HG03159 (cell line): ENCODE results near the gene SAFB2.

Experiments used
- ATAC-seq: cut with Tn5 transposase; IDR thresholded peaks from one replicate; pipeline ENCODE4 v1.9.1; 2021; ENCODE audit warnings: mild to moderate bottlenecking, moderate library complexity; ENCODE audit not compliant: unreplicated experiment

Gene SAFB2

DNA sequence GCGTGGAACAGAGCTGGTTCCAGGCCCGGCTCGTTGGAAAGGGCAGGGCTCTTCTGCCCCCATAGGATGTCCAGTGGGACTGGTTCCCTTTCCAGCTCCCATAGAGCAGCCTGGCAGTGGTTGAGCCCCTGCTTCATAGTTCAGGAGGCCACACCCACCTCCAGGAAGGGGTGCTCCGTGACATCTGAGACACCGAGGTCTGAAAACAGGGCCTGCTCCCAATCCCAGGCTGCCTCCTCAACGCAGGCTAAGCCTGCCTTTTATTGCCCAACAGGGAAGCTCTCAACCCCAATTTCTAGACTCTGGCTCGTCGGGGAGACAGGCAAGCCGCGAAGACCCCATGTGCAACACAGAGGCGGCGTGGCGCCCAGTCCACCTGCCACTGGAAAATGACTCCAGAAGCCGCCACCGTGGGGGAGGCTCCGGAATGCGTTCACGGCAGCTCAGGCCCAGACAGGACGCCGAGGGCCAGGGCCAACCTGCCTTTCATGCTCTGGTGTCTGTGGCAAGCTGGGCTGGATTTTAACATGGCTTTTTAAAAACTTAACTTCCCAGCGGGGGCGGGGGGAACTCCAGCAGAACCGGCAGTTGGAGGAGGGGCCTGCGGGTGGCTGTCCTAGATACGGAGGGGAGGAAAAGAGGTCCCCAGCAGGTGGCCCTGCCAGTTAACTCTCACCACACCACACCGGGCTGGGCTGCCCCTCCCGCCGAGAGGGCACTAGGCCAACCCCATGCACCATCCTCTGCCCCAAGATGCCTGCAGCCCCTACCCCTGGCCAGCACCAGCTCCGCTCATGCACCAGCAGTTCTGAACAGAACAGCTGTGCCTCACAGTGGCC is 36.9 kb downstream of the SAFB2 start:
- ATAC-seq: no peak

DNA sequence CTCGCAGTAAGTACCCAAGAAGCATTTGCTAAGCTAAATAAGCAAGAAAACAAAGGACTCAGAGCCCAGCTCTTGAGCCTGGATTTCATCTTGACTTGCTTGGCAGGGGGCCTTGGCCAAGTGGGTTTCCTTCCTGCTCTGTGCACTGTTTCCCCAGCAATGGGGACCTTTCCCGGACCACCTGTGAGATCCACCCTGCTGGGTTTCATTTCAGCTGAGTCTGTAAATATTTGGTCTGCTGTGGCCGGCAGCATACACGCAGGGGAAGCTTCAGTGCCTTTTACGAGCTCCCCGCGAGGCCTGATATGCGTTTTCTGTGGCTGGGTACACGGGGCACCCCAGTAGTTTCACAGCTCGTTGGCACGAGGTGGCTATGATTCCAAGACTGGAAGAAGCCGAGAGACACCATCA is 42.4 kb downstream of the SAFB2 start:
- ATAC-seq: no peak

GRCh38 chr19:5579697-5580096 is 42.9 kb downstream of the SAFB2 start:
- no peak for ATAC-seq

GRCh38 chr19:5579286-5579685 is 43.3 kb downstream of the SAFB2 start:
- no peak for ATAC-seq

- ATAC-seq: no peak
Observed at GRCh38 chr19:5578097-5578846, 44.3 kb downstream of the SAFB2 start.

DNA sequence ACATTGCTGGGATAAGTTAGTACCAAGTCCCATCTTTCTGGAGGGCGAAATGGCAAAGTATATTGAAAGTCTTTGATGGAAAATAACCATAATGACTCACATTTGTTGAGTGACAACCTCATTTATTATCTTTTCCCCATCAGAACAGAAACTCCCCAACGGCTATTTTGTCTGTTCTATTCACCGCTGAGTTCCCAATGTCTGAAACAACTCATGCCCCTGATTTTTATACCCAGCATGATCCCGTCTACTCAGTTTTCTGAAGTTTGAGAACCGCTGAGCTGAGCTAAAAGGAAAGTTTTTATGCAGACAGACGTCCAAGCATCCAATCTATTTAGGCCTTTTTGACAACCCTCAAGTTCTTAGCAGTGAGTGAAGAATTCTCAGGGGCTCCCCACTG is 47.0 kb downstream of the SAFB2 start:
- ATAC-seq: no peak

- ATAC-seq: no peak
Observed at GRCh38 chr19:5572556-5573286, 49.9 kb downstream of the SAFB2 start.

DNA sequence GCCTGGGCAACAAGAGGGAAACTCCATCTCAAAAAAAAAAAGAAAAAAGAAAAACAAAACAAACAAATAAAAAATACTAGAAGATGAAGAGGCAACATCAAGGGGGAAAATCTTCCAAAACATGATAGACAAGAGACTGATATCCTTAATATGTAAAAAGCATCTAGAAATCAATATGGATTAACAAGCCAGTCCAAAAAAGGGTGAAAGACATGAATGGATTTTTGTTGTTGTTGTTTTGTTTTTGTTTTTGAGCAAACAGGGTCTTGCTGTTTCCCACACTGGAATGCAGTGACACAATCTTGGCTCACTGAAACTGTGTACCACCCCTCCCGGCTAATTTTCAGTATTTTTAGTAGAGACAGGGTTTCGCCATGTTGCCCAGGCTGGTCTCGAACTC is 50.8 kb downstream of the SAFB2 start:
- no peak for ATAC-seq

DNA sequence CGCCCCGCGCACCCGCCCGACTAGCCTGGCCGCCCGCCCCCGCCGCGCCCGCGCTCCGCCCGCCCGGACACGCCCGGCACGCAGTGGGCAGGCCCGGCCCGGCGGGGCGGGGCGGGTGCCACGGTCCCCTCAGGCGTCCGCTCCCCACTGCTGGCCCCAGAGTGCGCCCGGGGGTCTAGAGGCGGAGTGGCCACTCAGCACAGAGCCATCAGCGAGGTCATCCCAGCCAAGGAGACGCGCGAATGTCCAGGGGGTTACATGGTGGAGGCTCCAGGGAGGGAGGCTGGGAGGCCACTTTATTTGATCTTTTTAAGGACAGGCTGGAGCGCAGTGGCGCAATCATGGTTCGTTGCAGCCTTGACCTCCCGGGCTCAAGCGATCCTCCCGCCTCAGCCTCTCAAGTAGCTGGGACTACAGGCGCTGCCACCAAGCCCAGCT is 54.6 kb downstream of the SAFB2 start:
- no peak for ATAC-seq

DNA sequence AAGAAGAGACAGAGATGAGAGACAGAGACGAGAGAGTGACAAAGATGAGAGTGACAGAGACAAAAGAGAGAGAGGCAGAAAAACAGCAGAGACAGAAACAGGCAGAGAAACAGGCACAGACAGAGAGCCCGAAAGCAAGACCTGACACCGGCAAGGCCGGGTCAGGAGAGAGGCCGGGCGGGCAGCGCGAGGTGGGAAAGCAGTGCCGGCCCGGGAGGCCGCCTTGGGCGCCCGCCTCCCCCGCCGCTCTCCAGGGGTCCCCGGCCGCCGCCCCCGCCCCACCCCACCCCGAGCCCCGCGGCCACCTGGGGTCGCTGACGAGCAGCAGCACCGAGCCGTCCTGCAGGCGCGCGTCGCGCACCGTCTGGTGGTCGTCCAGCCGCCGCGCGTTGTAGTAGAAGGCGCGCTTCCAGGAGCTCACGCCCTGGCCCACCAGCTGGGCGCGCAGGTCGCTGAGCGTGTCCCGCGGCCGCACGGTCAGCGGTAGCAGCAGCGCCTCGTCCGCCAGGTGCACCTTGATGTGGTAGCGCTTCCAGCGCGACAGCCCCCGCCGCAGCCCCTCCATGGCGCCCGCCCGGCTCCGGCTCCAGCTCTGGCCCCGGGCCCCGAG is 55.1 kb downstream of the SAFB2 start, which contains the start of gene TINCR:
TSS of gene TINCR (minus strand) at position 594 of the 610 bp plus-strand sequence.
- no peak for ATAC-seq

DNA sequence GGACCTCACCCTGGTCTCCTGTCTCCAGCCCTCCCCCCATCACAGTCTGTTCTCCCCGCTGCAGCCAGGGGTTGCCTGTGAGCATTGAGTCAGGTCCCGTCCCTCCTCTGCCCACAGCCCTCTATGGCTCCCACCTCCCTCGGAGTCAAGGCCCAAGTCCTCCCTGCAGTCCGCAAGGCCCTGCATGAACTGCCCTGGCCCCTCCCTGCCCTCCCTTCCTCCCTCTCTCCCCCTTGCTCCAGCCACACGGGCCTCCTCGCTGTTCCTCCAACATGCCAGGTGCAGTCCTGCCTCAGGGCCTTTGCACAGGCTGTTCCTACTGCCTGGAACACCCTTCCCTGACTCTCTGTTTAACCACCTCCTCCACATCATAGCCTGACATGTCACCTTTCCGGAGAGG is 57.6 kb downstream of the SAFB2 start:
- ATAC-seq: no peak

- ATAC-seq: no peak
Observed at GRCh38 chr19:5563935-5564612, 58.5 kb downstream of the SAFB2 start.

GRCh38 chr19:5563008-5563431 is 59.6 kb downstream of the SAFB2 start:
- ATAC-seq: no peak

DNA sequence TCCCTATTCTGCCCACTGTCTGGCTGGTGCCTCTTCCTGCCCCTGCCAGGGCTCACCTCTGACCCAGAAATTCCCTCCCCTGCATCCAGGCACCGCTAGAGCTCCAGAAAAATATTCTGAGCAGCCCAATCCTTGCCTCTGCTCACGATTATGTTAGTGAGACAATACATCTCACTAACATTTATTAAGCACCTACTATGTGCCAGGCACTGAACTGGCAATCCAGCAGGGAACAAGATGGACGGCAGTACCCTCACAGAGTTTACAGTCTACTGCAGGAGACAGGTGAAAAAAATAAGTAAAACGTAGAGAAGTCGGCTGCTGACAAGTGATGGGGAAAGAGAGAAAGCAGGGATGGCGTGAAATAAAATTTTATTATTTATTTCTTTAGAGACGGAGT is 60.3 kb downstream of the SAFB2 start:
- ATAC-seq: no peak

GRCh38 chr19:5561559-5561958 is 61.0 kb downstream of the SAFB2 start:
- no peak for ATAC-seq

GRCh38 chr19:5560156-5560555 is 62.4 kb downstream of the SAFB2 start:
- ATAC-seq: no peak

DNA sequence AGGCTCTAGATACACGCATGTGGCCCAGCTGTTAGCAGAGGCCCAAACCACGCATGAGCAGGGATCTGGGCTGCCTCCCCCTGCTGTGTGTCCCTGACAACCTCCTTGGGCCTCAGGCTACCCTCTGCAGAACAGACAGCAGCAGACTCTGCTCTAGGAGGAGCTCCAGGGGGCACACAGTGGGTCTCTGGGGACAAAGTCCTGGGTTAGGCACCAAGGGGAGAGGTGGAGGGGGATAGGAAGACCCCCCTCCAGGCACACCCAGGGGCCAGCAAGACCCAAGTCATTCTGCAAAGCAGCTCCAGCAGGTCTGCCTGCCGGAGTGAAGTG is 62.8 kb downstream of the SAFB2 start:
- ATAC-seq: no peak

DNA sequence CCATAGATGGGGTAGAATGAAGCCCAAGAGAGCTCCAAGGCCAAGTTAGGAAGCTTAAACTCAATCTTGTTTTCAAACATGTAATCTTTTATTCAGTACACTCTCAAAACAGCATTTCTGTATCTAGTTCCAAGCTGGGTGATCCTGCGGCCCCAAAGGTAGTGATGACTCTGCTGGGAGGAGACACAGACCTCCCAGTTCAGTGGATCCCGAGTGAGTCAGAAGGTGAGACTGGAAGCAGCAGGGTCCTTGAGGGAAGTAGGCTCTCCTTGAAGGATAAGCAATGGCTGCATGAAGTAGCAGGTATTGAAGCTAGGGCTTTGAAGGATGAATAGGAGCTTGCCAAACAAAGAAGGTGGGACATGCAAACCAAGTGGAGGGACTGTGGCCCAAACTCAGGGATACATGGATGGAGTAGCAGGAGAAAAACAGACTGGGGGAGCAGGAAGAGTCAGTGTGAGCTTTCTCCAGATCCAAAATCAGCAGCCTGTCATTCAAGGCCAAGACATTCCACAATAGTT is 64.4 kb downstream of the SAFB2 start:
- no peak for ATAC-seq

- no peak for ATAC-seq
Observed at GRCh38 chr19:5557691-5558090, 64.9 kb downstream of the SAFB2 start.

DNA sequence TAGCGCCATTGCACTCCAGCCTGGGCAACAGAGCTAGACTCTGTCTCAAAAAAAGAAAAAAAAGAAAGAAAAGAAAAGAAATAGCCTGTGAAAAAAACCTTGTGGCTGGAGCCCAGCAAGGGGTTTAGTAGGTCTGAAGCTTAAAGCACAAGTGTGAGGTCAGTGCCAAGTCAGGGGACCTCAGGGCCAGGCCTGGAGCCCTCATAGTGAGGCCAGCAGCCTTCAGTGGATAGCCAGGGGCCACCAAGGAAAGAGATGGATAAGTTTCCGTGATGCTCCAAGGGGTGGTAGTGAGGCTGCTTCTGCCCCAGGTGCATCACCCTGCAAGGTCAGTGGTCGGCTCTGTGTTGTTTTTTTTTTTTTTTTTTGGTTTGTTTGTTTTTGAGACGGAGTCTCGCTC is 67.7 kb downstream of the SAFB2 start:
- no peak for ATAC-seq
